ENCODE results near the gene MYO9B. TPM values are rescaled to one million over a fixed set of nuclear protein-coding genes. Genes with fewer than 3 reads are reported as not detected.
A peak's percentile ranks its signal among the peaks of the same experiment; 100 is the strongest.

The MYO9B gene
- total and polyA plus RNA-seq, 5 experiments from 2014 or later = 3.3 to 171 (median 22.3) TPM

DNA sequence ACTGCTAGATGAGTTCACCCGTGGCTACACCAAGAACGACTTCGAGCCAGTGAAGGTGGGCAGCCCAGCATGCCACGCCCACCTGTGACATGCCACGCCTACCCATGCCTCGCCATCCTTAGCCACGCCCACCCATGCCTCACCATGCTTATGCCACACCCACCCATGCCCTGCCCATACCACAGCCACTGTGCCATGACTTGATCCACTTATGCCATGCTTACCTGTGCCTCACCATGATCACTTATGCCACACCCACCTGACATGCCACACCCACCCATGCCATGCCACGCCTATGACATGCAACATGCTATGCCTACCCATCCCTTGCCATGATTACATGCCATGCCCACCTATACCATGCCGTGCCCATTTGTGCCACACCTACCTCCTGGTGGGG, 126.7 kb downstream of the MYO9B start:
- DNase-seq = peak in 1 of 10 donors; percentile 21
- Mint-ChIP-seq H3K27me3 (no peaks in the 10 kb centered on the region), H3K4me1 (peaks cover 0 to 2% (median 0%) of the 10 kb centered on the region in 4 donors), H3K9me3 (no peaks in the 10 kb centered on the region), H3K36me3 (peaks cover 0 to 84% (median 26%) of the 10 kb centered on the region in 3 donors), H3K4me3 (no peak overlapping the region), H3K27ac (peak overlapping the region in 3 of 10 donors; percentile 62 to 82 (median 81))
- POLR2A ChIA-PET = no interaction called here
- ATAC-seq = peak in 1 of 2 donors; percentile 44

- Mint-ChIP-seq H3K4me1 (peaks cover 0 to 2% (median 0%) of the 10 kb centered on the region in 4 donors), H3K27ac (peak overlapping the region in 1 of 10 donors; percentile 36), H3K9me3 (no peaks in the 10 kb centered on the region), H3K36me3 (peaks cover 0 to 82% (median 23%) of the 10 kb centered on the region in 3 donors), H3K27me3 (no peaks in the 10 kb centered on the region), H3K4me3 (no peak overlapping the region)
- POLR2A ChIA-PET = no interaction called here
- DNase-seq (no peak), ATAC-seq (no peak)
These were observed 127.1 kb downstream of the MYO9B start for GRCh38 chr19:17202713-17203112.

GRCh38 chr19:17205237-17206140, 129.9 kb downstream of the MYO9B start:
- ATAC-seq (peak; percentile 80 to 84), DNase-seq (peak; percentile 41 to 79 (median 54))
- POLR2A ChIA-PET = interaction anchor here (0.6 to 0.8 kb wide), 7 partner anchors 9 to 768 kb away, joined by 3 to 7 read pairs (median 4); partner anchors contain the start of gene ANKLE1
- Mint-ChIP-seq H3K27ac (peak overlapping the region in 3 of 10 donors; percentile 29 to 56 (median 46)), H3K27me3 (no peaks in the 10 kb centered on the region), H3K36me3 (peaks cover 0 to 75% (median 22%) of the 10 kb centered on the region in 3 donors), H3K9me3 (no peaks in the 10 kb centered on the region), H3K4me3 (no peak overlapping the region), H3K4me1 (peaks cover 0 to 7% (median 6%) of the 10 kb centered on the region in 4 donors)

DNA sequence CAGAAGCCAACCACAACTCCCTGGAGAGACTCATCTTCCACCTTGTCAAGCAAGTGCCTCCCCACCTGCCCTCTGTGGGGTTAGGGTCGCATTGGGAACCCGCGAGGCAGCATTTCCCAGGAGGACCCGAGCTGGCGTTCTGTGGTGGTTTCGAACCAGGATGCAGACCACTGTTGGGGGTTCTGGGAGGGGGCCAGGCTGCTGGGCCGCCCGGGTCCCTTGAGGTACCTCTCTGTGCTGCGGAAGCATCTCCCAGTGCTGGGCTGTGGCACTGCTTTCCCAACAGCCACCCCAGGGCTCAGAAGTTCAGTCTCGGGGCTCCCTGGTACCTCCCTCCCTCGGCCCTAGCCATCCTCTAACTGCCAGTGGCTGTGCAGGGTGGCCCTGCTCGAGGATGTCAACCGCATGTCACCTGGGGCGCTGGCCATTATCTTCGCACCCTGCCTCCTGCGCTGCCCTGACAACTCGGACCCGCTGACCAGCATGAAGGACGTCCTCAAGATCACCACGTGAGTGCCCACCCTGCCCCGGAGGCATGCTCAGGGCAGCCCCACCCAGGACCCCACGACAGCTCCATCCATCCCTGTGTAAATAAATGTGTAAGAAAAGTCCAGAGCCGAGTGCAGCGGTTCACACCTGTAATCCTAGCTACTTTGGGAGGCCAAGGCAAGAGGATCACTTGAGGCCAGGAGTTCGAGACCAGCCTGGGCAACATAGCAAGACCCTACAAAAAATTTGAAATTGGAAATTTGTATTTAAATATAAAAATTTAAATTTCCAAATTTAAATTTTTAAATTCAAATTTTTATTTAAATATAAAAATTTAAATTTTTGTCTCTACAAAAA, 131.4 kb downstream of the MYO9B start:
- Mint-ChIP-seq H3K27me3 (no peaks in the 10 kb centered on the region), H3K4me1 (peaks cover 0 to 7% (median 5%) of the 10 kb centered on the region in 4 donors), H3K36me3 (peaks cover 0 to 69% (median 17%) of the 10 kb centered on the region in 3 donors), H3K9me3 (no peaks in the 10 kb centered on the region), H3K27ac (peak overlapping the region in 2 of 10 donors; percentile 55 to 82), H3K4me3 (no peak overlapping the region)
- POLR2A ChIA-PET = interaction anchor here (0.7 kb wide), 1 partner anchor 15 kb away, joined by 4 read pairs; no protein-coding TSS in a partner anchor
- no peak for DNase-seq
- ATAC-seq = no peak

GRCh38 chr19:17209126-17210036, 133.8 kb downstream of the MYO9B start:
- no peaks in the 10 kb centered on the region for H3K27me3 Mint-ChIP-seq
- H3K27ac Mint-ChIP-seq = peak overlapping the region in 6 of 10 donors; percentile 45 to 87 (median 68)
- no peaks in the 10 kb centered on the region for H3K9me3 Mint-ChIP-seq
- POLR2A ChIA-PET = no interaction called here
- peaks cover 1 to 8% (median 6%) of the 10 kb centered on the region in 4 donors for H3K4me1 Mint-ChIP-seq
- H3K4me3 Mint-ChIP-seq = no peak overlapping the region
- ATAC-seq (peak; percentile 24 to 29), DNase-seq (peak in 2 of 10 donors; percentile 17 to 35)
- peaks cover 0 to 58% (median 16%) of the 10 kb centered on the region in 3 donors for H3K36me3 Mint-ChIP-seq

GRCh38 chr19:17210296-17210695, 134.7 kb downstream of the MYO9B start:
- no peaks in the 10 kb centered on the region for H3K9me3 Mint-ChIP-seq
- ATAC-seq (no peak), DNase-seq (no peak)
- H3K27me3 Mint-ChIP-seq = no peaks in the 10 kb centered on the region
- peak overlapping the region in 1 of 10 donors; percentile 68 for H3K4me3 Mint-ChIP-seq
- H3K27ac Mint-ChIP-seq = peak overlapping the region in 1 of 10 donors; percentile 4
- H3K4me1 Mint-ChIP-seq = peaks cover 6 to 17% (median 14%) of the 10 kb centered on the region in 4 donors
- H3K36me3 Mint-ChIP-seq = peaks cover 0 to 50% (median 16%) of the 10 kb centered on the region in 3 donors
- POLR2A ChIA-PET = no interaction called here

GRCh38 chr19:17211547-17212446, 136.2 kb downstream of the MYO9B start:
- DNase-seq (no peak), ATAC-seq (no peak)
- Mint-ChIP-seq H3K27ac (no peak overlapping the region), H3K4me1 (peaks cover 6 to 26% (median 19%) of the 10 kb centered on the region in 4 donors), H3K4me3 (no peak overlapping the region), H3K9me3 (no peaks in the 10 kb centered on the region), H3K36me3 (peaks cover 0 to 51% (median 16%) of the 10 kb centered on the region in 3 donors), H3K27me3 (no peaks in the 10 kb centered on the region)
- POLR2A ChIA-PET = interaction anchor here (0.6 kb wide), 2 partner anchors 37 to 42 kb away, joined by 3 read pairs; no protein-coding TSS in a partner anchor

DNA sequence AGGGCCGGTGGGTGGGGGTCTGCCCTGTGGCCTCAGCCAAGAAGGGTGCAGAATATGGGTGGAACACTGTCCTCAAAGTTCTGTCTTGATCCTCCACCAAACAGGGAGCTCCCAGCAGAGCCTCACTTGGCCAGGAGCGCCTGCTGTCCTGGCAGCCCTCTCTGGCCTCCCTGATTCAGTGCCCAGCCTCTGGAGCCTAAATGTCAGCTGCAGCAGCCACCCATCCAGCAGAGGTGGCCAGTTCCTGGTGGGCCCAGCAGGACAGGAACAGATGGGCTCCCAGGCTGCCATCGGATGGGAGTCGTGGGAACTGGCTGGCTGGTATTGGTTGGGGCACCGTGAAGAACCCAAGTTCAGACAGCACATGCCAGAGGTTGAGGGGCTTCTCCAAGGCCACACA, 137.8 kb downstream of the MYO9B start:
- no peaks in the 10 kb centered on the region for H3K9me3 Mint-ChIP-seq
- peak overlapping the region in 3 of 10 donors; percentile 16 to 48 (median 34) for H3K4me3 Mint-ChIP-seq
- peaks cover 6 to 26% (median 19%) of the 10 kb centered on the region in 4 donors for H3K4me1 Mint-ChIP-seq
- H3K27ac Mint-ChIP-seq = peak overlapping the region in 7 of 10 donors; percentile 8 to 72 (median 57)
- H3K36me3 Mint-ChIP-seq = peaks cover 0 to 57% (median 20%) of the 10 kb centered on the region in 3 donors
- no peak for DNase-seq
- POLR2A ChIA-PET = interaction anchor here (5.9 kb wide), 1 partner anchor 14 kb away, joined by 105 read pairs; the partner anchor contains the start of gene OCEL1
- ATAC-seq = no peak
- no peaks in the 10 kb centered on the region for H3K27me3 Mint-ChIP-seq

- Mint-ChIP-seq H3K27me3 (no peaks in the 10 kb centered on the region), H3K4me3 (peak overlapping the region; percentile 83 to 95 (median 90)), H3K4me1 (peaks cover 2 to 19% (median 15%) of the 10 kb centered on the region in 4 donors), H3K36me3 (peaks cover 0 to 57% (median 15%) of the 10 kb centered on the region in 3 donors), H3K9me3 (no peaks in the 10 kb centered on the region), H3K27ac (peak overlapping the region; percentile 94 to 100 (median 99))
- POLR2A ChIA-PET = interaction anchor here (0.6 to 5.9 kb wide), 18 partner anchors 9 to 1375 kb away, joined by 3 to 105 read pairs (median 4); partner anchors contain the start of genes BABAM1, BST2, C19orf44 and CALR3
- DNase-seq = no peak
- ATAC-seq = no peak
These were observed 139.0 kb downstream of the MYO9B start for GRCh38 chr19:17214508-17215126.
